Raji (cell line): ENCODE measurements around the gene MOV10L1.

Source experiments
- POLR2A ChIP-seq: IDR thresholded peaks from 2 replicates; pipeline ENCODE4 v1.6.1; 2011; ENCODE audit warnings: low read depth, low read length, control low read depth; ENCODE audit not compliant: insufficient read depth

The MOV10L1 gene

DNA sequence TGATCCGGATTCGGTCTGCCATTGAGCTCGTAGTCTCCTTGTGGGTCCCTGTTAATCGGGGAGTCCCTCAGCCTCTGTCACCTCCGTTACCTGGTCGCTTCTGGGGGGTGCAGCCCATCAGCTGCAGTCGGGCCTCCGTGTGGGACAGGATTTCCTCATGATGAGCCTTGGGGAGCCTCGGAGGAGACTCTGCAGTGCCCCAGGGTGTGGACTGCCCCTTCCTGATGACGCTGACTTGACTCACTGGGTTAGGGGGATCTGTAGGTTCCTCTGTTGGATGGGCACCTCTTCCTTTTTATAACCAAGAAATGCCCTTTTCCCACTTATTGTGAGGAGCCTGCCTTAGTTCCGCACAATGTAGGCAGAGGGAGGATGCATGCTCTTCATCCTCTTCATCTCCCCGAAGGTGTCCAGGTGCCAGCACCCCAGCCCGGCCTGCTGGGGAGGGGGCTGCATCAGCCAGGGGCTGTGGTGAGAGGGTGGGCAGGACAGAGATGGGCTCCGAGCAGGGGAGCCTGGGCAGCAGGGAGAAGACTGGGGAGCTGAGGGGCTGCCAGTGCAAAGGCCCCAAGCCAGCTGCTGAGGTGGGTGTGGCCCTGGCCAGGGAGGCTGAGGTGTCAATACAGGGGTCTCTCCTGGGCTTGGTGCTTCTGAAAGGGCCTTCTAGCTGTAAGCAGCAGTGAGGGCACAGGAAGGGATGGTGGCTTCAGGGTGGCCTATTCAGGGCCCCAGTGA lies 18.2 kb upstream of the MOV10L1 start:
- TF ChIP-seq POLR2A = no peak

DNA sequence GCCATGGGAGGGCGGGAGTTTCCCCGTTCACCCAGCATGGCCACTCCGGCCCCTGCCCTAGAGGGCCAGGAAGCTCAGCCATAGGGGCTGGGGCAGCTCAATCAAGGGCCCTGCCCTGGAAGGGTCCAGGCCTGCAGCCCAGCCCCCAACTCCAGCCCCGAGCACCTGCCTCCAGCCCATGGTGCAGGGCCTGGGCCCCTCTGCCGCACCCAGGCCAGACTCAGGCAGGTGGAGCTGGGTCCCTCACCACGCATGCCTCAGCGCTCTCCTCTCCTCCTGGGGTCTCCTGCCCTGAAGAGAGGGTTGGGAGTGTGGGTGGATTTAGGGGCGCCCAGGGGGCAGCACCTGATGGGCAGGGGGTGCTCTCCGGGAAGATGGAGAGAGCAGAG lies 17.6 kb upstream of the MOV10L1 start:
- no peak for TF ChIP-seq POLR2A

DNA sequence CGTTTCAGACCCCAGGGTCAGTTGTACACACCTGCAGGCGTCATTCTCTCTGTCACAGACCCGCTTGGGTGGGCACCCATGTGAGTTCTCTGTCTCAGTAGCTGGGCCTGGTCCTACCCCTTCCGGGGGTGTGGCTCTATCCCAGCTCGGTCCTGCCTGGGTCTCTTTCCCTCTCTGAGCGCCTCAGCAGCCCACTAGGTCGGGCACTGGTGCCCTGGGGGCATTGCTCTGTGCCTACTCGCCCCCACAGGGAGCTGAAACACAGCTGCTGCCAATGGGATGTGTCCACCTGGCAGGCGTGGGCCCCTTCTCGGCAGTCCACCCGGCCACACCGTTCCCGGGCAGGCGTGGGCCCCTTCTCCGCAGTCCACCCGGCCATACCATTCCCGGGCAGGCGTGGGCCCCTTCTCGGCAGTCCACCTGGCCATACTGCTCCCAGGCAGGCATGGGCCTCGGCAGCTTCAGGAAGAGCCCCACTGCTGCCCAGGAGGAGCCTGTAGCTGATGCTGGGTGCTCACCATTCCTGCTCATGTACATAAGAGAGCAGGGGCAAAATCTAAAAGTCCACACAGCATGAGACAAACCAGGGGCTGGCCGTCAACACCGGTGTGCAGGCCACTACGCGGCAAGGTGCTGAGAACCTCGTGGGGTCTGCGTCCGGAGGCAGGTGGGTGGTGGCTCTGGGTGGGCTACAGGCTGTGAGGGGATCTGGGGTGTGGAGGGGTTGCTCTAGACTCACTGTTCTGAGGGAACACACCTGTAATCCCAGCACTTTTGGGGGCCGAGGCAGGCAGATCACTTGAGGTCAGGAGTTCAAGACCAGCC lies 16.9 kb upstream of the MOV10L1 start:
- TF ChIP-seq POLR2A = no peak

DNA sequence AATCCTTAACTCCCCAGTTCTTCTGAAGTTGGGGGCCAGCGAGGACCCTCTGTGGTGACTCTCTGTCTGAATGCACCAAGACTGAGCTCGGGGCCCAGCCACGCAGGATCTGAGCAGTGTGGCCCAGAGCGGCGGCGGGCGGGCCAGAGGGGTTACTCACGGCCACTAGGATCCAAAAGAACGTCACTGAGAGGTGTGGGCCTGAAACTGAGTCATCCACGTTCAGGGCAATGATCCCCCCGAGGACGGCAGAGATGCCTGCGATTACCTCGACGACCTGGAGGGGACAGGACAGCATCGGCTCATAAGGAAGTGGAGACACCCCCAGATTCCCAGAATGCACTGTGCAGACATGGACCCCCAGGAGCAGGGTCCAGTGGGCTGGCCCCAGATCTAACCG lies 15.8 kb upstream of the MOV10L1 start:
- no peak for TF ChIP-seq POLR2A

DNA sequence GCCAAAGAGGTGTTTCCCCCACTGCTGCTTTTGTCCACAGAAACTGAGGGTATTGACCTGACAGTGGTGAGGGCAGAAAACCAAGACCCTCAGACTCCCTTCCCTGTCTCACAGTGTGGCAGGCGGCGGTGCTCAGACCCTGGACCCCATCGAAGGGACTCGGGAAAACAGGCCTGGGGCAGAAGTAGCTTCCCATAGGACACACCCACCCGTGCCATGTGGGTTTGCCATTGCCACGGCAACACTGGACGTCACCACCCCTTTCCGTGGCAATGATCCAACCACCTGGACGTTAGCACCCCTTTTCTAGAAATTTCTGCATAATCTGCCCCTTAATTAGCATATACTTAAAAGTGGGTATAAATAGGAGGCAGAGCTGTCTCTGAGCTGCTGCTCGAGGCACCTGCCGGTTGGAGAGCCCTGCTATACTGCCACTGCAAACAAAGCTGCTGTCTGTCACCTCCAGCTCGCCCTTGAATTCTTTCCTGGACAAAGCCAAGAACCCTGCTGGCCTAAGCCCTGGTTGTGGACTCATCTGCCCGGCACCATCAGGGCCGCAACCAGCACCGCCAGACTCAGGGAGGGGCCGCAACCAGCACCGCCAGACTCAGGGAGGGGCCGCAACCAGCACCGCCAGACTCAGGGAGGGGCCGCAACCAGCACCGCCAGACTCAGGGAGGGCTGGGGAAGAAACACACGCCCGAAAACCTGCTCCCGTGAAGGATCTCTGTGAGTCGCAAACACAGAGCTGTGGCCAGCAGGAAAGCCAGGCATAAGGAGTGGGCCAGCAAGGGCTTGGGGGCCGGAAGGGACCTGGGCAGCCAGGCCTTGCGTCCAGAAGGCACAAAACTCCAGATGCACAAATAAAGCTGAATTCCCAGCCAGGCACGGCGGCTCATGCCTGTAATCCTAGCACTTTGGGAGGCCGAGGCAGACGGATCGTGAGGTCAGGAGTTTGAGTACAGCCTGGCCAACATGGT lies 15.0 kb upstream of the MOV10L1 start:
- no peak for TF ChIP-seq POLR2A

DNA sequence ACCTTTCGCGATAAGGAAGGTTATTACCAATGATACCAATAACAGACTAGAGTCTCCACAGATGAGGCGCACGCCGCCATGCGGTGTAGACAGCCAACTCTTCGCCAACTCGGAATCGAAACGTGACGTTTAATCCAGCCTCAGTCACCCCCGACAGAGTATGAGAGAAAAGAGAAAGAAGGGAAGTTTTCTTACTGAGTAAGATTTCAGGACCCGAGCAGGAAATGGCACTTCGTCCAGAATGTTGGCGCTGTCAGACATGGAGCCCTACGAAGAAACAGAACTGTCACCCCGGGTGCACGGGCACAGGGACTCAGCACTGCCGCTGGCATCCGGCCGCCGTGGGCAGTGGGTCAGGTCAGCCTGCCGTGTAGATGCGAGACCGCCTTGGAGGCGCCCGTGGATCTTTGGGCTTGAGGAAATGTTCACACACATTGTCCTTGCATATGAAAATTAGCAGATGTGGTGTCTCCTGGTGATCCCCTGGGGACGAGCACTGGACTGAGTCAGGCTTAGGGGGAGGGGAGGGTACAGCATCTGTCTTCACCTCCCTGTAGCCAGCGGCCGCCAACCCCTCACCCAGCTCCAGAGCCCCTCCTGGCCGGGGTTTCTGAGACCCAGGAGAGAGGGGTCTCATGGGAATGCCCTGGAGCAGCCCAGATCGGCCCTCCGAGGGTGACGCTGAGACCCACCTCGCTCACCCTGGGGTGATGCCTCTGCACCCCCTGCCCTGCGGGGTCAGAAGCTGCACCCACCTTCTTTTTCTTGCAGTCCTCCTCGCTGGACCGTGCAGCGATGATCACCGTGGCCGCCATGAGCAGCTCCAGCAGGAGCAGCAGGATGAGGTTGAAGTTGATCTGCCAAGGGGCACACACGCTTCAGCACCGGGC lies 12.9 kb upstream of the MOV10L1 start:
- TF ChIP-seq POLR2A = no peak

DNA sequence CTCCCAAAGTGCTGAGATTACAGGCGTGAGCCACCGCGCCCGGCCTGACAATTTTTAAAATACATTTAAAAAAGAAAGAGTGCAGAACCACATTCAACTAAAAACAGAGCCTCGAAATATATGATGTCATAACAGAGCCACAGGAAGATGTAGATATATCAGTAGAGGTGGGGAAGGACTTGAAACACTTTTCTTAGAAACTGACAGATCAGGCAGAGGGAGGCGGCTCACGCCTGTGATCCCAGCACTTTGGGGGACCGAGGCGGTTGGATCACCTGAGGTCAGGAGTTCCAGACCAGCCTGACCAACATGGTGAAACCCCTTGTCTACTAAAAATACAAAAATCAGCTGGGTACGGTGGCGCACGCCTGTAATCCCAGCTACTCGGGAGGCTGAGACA lies 11.6 kb upstream of the MOV10L1 start:
- TF ChIP-seq POLR2A = no peak

DNA sequence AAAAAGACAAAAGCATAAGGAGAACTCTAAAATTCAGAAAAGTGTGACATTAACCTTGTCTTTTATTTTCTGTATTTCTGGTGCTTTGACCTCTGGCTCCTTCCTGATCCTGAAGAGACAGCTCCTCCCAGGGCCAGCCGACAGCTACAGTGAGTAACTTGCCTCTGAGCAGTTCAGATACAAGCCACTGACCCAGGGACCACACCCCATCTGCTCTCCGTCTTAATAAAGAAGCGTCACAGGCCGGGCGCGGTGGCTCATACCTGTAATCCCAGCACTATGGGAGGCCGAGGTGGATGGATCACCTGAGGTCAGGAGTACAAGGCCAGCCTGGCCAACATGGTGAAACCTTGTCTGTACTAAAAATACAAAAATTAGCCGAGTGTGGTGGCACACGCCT lies 11.0 kb upstream of the MOV10L1 start:
- no peak for TF ChIP-seq POLR2A

DNA sequence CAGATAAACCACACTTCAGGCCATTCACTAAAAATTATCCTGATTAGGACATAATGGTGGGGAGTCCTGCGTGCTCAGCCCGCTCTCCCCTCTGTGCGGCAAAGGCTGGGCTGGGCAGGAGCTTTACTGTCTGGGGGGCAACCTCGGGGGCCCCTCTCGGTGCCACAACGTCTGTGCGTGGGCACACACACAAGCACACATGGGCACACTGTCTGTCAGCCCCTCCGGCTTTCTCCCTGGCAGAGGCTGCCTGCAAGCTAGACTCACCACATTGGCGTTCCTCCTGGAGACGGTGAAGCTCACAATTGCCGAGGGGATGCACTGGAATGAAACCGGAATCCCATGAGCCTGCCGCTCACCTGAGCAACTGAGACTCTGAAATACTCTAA lies 9.7 kb upstream of the MOV10L1 start:
- no peak for TF ChIP-seq POLR2A

DNA sequence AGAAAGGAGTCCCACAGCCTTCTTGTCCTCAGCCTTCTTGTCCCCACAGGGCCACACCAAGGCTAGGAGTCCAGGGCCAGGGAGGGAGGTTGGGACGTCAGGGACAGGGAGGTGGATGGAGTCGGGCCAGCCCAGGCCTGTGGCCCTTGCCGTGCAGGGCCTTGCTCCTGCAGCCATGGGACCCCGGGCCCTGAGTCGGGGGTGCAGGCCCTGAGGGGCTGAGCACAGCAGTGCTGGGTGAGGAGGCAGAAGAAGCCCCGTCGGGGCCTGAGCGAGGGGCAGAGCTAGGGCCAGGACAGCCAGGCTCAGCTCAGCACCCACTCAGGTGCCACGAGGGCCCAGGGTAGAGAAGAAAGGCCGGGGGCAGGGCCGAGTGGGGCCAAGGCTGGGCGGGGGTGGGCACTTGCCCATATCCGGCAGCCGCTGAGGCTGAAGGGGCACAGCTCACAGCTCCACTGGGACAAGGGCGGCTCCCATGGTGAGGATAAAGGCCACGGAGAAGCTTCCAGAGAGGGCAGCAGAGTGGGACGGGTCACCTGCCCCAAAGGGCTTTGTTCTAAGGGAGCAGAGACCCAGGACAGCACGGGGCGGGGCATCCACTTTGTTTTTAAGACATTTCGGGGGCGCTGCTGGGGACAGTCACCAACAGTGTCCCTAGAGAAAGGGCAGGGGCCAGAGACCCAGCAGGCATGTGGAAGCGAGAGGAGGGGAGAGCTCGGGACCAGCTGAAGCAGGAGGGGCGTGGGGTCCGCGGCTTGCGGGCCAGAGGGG lies 8.2 kb upstream of the MOV10L1 start:
- no peak for TF ChIP-seq POLR2A

DNA sequence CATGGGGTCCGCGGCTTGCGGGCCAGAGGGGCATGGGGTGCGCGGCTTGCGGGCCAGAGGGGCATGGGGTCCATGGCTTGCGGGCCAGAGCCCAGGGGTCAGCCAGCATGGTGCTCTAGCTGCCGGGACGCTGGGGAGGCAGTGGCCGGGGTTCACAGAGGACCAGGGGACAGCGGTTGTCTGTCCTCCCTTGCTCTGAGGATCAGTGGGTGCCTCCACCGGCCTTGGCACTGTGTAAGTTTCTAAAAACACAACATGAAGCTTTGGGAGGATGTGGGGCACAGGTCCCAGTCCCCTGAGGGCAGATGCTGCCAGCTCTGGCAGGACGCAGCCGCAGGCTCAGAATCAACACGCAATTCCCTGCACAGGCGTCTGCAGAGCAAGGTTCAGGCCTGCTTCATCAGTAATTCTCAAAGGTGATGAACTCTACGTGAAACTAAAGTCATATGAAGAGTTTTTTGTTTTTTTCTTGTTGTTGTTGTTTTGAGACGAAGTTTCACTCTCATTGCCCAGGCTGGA lies 7.5 kb upstream of the MOV10L1 start:
- no peak for TF ChIP-seq POLR2A

DNA sequence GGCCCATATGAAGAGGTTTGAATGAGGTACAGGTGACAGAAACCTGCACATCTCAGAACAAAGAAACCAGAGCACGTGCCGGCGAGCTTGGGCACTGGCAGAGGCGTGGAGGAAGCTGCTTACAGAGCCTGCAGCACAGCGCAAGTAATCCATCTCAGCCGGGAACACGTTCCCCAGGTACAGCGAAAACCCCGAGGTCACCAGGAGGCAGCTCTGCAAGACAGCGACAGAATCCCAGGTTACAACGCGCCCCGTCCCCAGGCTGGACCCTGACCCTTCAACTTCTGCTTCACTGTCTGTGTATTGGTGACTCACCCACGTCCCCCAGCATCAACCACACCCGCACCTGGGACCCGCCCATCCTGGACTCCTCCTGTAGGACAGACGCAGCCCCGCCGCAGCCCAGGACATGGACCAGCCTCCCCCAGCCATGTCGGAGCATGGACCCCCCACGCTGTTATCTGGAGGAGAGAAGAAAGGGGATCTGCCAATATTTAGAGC lies 6.8 kb upstream of the MOV10L1 start:
- no peak for TF ChIP-seq POLR2A

DNA sequence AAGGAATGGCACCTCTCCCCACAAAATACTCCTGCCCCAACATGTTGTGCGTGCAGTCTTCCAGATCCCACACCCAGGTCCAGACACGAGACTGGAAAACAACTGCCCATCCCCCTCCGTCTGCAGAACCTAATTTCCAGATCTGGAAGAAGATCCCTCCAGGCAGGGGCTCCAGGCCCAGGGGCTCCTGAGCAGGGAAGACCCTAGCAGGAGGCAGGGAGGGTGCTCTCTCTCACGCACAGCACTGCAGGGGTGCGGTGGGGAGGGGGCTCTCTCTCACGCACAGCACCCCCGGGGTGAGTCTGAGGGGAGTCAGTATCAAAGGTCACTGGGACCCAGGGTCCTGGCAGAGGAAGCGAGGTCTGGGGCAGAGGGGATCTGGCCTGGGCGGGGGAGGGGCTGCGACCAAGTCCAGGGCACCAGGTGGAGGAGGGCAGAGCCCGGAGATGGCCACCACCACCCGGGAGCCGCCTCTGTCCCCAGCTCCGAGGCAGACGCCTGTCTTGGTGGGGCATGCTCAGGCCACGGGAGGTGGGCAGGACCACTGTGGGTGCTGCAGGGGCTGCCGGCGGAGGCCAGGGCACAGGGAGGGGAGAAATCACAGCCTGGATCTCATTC lies 6.2 kb upstream of the MOV10L1 start:
- TF ChIP-seq POLR2A = no peak

DNA sequence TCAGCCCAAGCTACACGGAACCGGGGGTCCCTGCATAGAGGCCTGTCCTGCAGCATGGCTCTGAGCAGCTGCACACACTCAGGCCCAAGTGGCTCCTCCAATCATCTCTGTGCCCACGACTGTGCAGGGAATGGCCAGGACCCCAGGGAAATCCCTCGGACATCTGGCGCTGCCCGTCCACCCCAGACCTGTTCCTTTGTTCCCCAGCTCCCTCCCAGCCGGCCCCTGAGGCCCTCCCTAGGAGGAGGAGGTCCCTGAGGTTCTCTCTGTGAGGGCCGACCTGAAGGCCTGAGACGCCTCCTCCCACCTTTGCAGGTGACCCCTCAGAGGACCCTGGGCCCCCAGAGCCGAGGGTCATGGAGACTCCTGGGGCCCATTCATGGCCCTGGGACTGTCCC lies 5.7 kb upstream of the MOV10L1 start:
- TF ChIP-seq POLR2A = no peak
